Measurements from ENCODE around the gene MEX3D. TPM values are rescaled to one million over a fixed set of nuclear protein-coding genes. Genes with fewer than 3 reads are reported as not detected.

The MEX3D gene
- polyA plus RNA-seq, 2 donors: 2.8 to 8.4 TPM

DNA sequence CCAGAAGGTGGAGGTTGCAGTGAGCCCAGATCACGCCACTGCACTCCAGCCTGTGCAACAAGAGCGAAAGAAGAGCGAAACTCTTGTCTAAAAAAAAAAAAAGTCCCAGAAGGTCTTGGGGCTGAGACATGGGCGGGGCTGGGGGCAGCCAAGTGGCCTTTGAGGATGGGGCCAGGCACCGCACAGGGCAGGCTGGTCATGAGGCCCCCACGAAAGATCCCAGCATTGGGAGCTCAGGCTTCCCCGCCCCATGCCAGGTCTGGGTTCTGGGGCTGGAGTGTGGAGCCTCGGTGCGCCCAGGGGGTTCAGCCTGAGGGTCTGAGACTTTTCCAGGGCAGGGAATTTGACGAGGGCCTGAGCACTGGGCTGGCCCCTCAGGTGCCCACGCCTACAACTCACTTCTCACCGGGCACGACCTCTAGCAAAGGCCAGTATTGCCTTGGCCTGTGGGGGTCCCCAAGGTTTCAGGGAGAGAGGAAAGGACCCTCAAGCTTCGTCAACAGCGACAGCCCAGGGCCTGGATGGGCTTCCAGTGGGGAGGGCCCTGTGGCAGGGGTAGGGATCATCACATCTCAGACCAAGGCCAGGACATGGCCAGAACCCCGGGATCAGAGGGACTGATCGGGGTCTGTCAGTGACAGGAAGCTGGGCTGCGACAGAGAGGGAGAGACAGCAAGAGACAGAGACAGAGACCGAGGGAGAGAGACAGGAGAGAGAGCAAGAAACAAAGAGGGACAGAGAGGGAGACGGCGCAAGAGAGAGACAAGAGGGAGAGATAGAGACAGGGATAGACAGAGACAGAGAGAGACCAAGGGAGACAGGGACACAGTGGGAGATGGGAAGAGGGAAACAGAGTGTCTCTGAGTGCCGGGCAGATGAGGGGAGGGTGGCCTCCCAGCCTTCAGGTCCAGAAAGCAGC, 7.5 kb upstream of the MEX3D start:
- H3K4me3 ChIP-seq (ENCODE audit: low read depth in 1 of 2, low read length in 2 of 2): no peak overlapping the region
- H3K36me3 ChIP-seq (ENCODE audit: control insufficient read depth in 2 of 2, insufficient read depth in 2 of 2, low read length in 1 of 2): peaks cover 6 to 34% of the 10 kb centered on the region in 2 donors
- H3K27ac ChIP-seq (ENCODE audit: low read depth in 2 of 2, low read length in 1 of 2): no peak overlapping the region
- no peaks in the 10 kb centered on the region for H3K4me1 ChIP-seq (ENCODE audit: control insufficient read depth in 2 of 2, insufficient read depth in 2 of 2, low read length in 1 of 2)
- no peaks in the 10 kb centered on the region for H3K9me3 ChIP-seq (ENCODE audit: control insufficient read depth in 2 of 2, insufficient read depth in 1 of 2, low read depth in 1 of 2, low read length in 1 of 2)
- no peaks in the 10 kb centered on the region for H3K27me3 ChIP-seq (ENCODE audit: control insufficient read depth in 1 of 2, insufficient read depth in 2 of 2, low read length in 2 of 2)
- 82 to 86% methylated on average over 22 of the region's 22 CpGs for WGBS, 2 donors

DNA sequence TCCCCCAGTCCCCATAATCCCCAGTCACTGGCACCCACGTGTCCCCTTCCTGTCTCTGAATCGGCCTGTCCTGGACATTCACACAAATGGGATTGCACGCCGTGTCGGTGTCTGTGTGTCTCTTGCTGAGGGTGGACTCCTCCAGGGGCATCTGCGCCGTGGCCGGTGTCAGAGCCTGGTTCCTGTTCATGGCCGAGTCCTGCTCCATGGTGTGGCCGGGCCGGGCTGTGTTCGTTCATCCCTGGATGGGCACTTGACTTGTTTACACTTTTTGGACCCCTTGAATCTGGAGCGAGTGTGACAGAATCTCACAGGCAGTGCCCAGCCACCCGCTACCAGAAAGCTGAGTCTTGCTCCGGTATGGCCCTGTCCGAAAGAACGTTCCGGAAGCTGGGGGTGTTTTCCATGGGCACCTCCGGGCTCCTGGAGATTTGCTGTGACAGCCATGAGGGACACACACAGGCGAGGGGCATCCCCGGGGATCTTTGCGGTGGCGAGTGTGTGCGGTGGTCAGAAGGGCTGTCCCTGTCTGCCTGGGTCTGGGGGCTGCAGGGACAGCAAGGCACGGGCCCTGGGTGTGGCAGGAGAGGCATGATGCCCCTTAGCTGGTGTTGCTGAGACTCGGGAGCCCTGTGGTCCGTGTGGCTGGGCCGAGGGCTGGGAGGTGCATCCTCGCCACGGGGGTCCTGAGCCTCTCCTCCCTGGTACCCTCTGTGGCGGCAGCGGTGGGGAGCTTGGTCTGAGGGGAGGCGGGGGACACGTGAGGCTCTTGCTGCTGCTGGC, 6.4 kb upstream of the MEX3D start:
- 86 to 90% methylated on average over 34 of the region's 34 CpGs for WGBS, 2 donors
- Histone ChIP-seq H3K36me3 (ENCODE audit: control insufficient read depth in 2 of 2, insufficient read depth in 2 of 2, low read length in 1 of 2) (peaks cover 6 to 28% of the 10 kb centered on the region in 2 donors), H3K9me3 (ENCODE audit: control insufficient read depth in 2 of 2, insufficient read depth in 1 of 2, low read depth in 1 of 2, low read length in 1 of 2) (no peaks in the 10 kb centered on the region), H3K4me1 (ENCODE audit: control insufficient read depth in 2 of 2, insufficient read depth in 2 of 2, low read length in 1 of 2) (no peaks in the 10 kb centered on the region), H3K27me3 (ENCODE audit: control insufficient read depth in 1 of 2, insufficient read depth in 2 of 2, low read length in 2 of 2) (no peaks in the 10 kb centered on the region), H3K4me3 (ENCODE audit: low read depth in 1 of 2, low read length in 2 of 2) (no peak overlapping the region), H3K27ac (ENCODE audit: low read depth in 2 of 2, low read length in 1 of 2) (no peak overlapping the region)

DNA sequence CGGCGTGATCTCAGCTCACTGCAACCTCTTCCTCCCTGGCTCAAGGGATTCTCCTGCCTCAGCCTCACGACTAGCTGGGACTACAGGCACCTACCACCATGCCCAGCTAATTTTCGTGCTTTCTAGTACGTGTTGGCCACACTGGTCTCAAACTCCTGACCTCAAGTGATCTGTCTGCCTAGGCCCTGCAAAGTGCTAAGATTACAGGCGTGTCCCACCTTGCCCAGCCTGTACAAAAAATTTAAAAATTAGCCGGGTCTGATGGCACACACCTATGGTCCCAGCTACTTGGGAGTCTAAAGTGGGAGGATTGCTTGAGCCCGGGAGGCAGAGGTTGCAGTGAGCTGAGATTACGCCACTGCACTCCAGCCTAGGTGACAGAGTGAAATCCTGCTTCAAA, 4.7 kb upstream of the MEX3D start:
- Histone ChIP-seq H3K36me3 (ENCODE audit: control insufficient read depth in 2 of 2, insufficient read depth in 2 of 2, low read length in 1 of 2) (peaks cover 6 to 13% of the 10 kb centered on the region in 2 donors), H3K27me3 (ENCODE audit: control insufficient read depth in 1 of 2, insufficient read depth in 2 of 2, low read length in 2 of 2) (no peaks in the 10 kb centered on the region), H3K9me3 (ENCODE audit: control insufficient read depth in 2 of 2, insufficient read depth in 1 of 2, low read depth in 1 of 2, low read length in 1 of 2) (no peaks in the 10 kb centered on the region), H3K4me1 (ENCODE audit: control insufficient read depth in 2 of 2, insufficient read depth in 2 of 2, low read length in 1 of 2) (no peaks in the 10 kb centered on the region), H3K4me3 (ENCODE audit: low read depth in 1 of 2, low read length in 2 of 2) (no peak overlapping the region), H3K27ac (ENCODE audit: low read depth in 2 of 2, low read length in 1 of 2) (no peak overlapping the region)
- WGBS, 2 donors: 77 to 80% methylated on average over 9 of the region's 9 CpGs

GRCh38 chr19:1571358-1571757, 3.2 kb upstream of the MEX3D start:
- 89 to 92% methylated on average over 12 of the region's 12 CpGs for WGBS, 2 donors
- no peaks in the 10 kb centered on the region for H3K9me3 ChIP-seq (ENCODE audit: control insufficient read depth in 2 of 2, insufficient read depth in 1 of 2, low read depth in 1 of 2, low read length in 1 of 2)
- no peaks in the 10 kb centered on the region for H3K4me1 ChIP-seq (ENCODE audit: control insufficient read depth in 2 of 2, insufficient read depth in 2 of 2, low read length in 1 of 2)
- no peak overlapping the region for H3K4me3 ChIP-seq (ENCODE audit: low read depth in 1 of 2, low read length in 2 of 2)
- no peaks in the 10 kb centered on the region for H3K36me3 ChIP-seq (ENCODE audit: control insufficient read depth in 2 of 2, insufficient read depth in 2 of 2, low read length in 1 of 2)
- H3K27me3 ChIP-seq (ENCODE audit: control insufficient read depth in 1 of 2, insufficient read depth in 2 of 2, low read length in 2 of 2): no peaks in the 10 kb centered on the region
- no peak overlapping the region for H3K27ac ChIP-seq (ENCODE audit: low read depth in 2 of 2, low read length in 1 of 2)

GRCh38 chr19:1570836-1571235, 2.7 kb upstream of the MEX3D start:
- no peaks in the 10 kb centered on the region for H3K27me3 ChIP-seq (ENCODE audit: control insufficient read depth in 1 of 2, insufficient read depth in 2 of 2, low read length in 2 of 2)
- 96 to 97% methylated on average over 13 of the region's 13 CpGs for WGBS, 2 donors
- peaks cover 0 to 4% of the 10 kb centered on the region in 2 donors for H3K4me1 ChIP-seq (ENCODE audit: control insufficient read depth in 2 of 2, insufficient read depth in 2 of 2, low read length in 1 of 2)
- H3K36me3 ChIP-seq (ENCODE audit: control insufficient read depth in 2 of 2, insufficient read depth in 2 of 2, low read length in 1 of 2): no peaks in the 10 kb centered on the region
- H3K4me3 ChIP-seq (ENCODE audit: low read depth in 1 of 2, low read length in 2 of 2): no peak overlapping the region
- H3K9me3 ChIP-seq (ENCODE audit: control insufficient read depth in 2 of 2, insufficient read depth in 1 of 2, low read depth in 1 of 2, low read length in 1 of 2): no peaks in the 10 kb centered on the region
- H3K27ac ChIP-seq (ENCODE audit: low read depth in 2 of 2, low read length in 1 of 2): no peak overlapping the region

GRCh38 chr19:1569997-1570396, 1.9 kb upstream of the MEX3D start:
- Histone ChIP-seq H3K27ac (ENCODE audit: low read depth in 2 of 2, low read length in 1 of 2) (no peak overlapping the region), H3K27me3 (ENCODE audit: control insufficient read depth in 1 of 2, insufficient read depth in 2 of 2, low read length in 2 of 2) (no peaks in the 10 kb centered on the region), H3K36me3 (ENCODE audit: control insufficient read depth in 2 of 2, insufficient read depth in 2 of 2, low read length in 1 of 2) (no peaks in the 10 kb centered on the region), H3K4me3 (ENCODE audit: low read depth in 1 of 2, low read length in 2 of 2) (no peak overlapping the region), H3K4me1 (ENCODE audit: control insufficient read depth in 2 of 2, insufficient read depth in 2 of 2, low read length in 1 of 2) (peaks cover 0 to 6% of the 10 kb centered on the region in 2 donors), H3K9me3 (ENCODE audit: control insufficient read depth in 2 of 2, insufficient read depth in 1 of 2, low read depth in 1 of 2, low read length in 1 of 2) (no peaks in the 10 kb centered on the region)
- 75% methylated on average over 4 of the region's 4 CpGs for WGBS, 2 donors

GRCh38 chr19:1567848-1568227, 287 bp downstream of the MEX3D start:
- Histone ChIP-seq H3K9me3 (ENCODE audit: control insufficient read depth in 2 of 2, insufficient read depth in 1 of 2, low read depth in 1 of 2, low read length in 1 of 2) (no peaks in the 10 kb centered on the region), H3K27ac (ENCODE audit: low read depth in 2 of 2, low read length in 1 of 2) (peak overlapping the region in 1 of 2 donors; percentile 75), H3K27me3 (ENCODE audit: control insufficient read depth in 1 of 2, insufficient read depth in 2 of 2, low read length in 2 of 2) (no peaks in the 10 kb centered on the region), H3K4me3 (ENCODE audit: low read depth in 1 of 2, low read length in 2 of 2) (peak overlapping the region in 1 of 2 donors; percentile 65), H3K4me1 (ENCODE audit: control insufficient read depth in 2 of 2, insufficient read depth in 2 of 2, low read length in 1 of 2) (peaks cover 0 to 6% of the 10 kb centered on the region in 2 donors), H3K36me3 (ENCODE audit: control insufficient read depth in 2 of 2, insufficient read depth in 2 of 2, low read length in 1 of 2) (no peaks in the 10 kb centered on the region)
- WGBS, 2 donors: 1% methylated on average over 71 of the region's 73 CpGs; no CpG with 5 or more reads in 1 of the 2 donors

DNA sequence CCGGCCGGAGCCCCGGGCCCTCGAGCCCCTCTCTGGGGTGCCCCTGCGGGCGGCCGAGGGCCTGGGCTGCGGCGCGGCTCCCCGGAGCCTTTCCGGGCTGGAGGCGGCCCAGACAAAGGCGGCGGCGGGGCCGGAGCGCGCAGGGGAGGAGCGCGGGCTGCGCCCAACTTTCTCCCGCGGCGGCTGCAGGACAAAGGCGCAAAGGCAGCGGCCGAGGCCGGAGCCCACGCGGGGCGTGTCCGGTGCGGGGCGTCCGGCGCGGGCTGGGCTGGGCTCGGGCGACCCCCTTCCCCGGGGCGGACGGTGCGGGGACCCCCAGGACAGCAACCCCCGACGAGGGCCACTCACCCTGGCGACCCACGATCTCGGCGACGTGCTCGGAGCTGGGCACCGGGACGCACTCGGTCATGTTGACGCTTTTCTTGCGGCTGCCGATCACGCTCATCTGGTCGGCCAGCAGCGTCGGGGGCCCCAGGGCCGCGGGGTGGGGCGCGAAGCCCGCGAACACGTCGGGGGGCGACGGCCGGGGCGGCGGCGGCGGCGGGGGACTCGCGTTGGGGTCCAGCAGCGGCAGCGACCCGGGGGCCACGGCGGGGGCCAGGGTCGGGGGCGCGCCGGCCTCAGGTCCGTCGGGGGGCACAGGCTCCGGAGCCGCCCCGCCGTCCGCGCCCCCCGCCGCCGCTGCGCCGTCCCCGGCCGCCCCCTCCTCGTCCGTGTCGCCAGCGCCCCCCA, 843 bp downstream of the MEX3D start:
- H3K4me3 ChIP-seq (ENCODE audit: low read depth in 1 of 2, low read length in 2 of 2): peak overlapping the region; percentile 64 to 65

DNA sequence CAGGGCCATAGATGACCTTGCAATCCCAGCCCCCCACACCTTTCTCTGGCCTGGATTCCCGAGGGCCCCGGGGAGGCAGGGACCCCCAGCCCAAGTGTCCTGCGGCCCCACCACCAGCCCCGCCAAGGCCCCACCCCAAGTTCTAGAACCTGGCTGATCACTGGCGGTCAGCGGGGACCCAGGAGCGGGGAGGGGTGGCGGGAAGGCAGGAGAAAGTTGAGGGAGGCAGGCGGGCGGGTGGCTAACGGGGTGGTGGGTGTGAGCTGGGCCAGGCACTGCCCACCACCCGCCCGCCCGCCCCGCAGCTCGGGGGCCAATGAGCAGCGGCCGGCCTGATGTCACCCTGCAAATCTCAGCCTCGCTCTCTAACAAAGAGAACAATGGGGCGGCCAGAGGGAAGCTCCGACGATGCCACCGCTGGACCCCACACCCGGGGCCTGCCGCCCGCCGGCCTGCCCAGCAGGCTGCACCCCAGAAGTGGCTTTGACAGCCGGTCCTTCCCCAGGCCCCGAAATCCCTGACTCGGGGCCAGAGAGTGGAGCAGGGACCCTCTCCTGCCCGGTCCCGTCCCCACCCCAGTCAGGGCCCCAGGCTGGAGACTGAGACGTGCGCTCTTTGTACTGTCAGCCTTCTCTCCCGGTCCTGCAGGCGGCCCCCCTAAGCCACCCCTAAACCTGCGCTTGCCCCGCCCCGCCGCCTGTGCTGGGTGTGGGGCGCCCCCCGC, 1.6 kb downstream of the MEX3D start:
- no peaks in the 10 kb centered on the region for H3K9me3 ChIP-seq (ENCODE audit: control insufficient read depth in 2 of 2, insufficient read depth in 1 of 2, low read depth in 1 of 2, low read length in 1 of 2)
- peak overlapping the region; percentile 64 to 65 for H3K4me3 ChIP-seq (ENCODE audit: low read depth in 1 of 2, low read length in 2 of 2)
- peaks cover 0 to 6% of the 10 kb centered on the region in 2 donors for H3K4me1 ChIP-seq (ENCODE audit: control insufficient read depth in 2 of 2, insufficient read depth in 2 of 2, low read length in 1 of 2)
- no peaks in the 10 kb centered on the region for H3K27me3 ChIP-seq (ENCODE audit: control insufficient read depth in 1 of 2, insufficient read depth in 2 of 2, low read length in 2 of 2)
- 9 to 16% methylated on average over 13 to 42 of the region's 42 CpGs for WGBS, 2 donors
- no peaks in the 10 kb centered on the region for H3K36me3 ChIP-seq (ENCODE audit: control insufficient read depth in 2 of 2, insufficient read depth in 2 of 2, low read length in 1 of 2)
- H3K27ac ChIP-seq (ENCODE audit: low read depth in 2 of 2, low read length in 1 of 2): peak overlapping the region; percentile 75 to 86

More for the DNA sequence above, 843 bp downstream of the MEX3D start:
- Histone ChIP-seq H3K27ac (ENCODE audit: low read depth in 2 of 2, low read length in 1 of 2) (peak overlapping the region; percentile 75 to 86), H3K4me1 (ENCODE audit: control insufficient read depth in 2 of 2, insufficient read depth in 2 of 2, low read length in 1 of 2) (peaks cover 0 to 6% of the 10 kb centered on the region in 2 donors), H3K9me3 (ENCODE audit: control insufficient read depth in 2 of 2, insufficient read depth in 1 of 2, low read depth in 1 of 2, low read length in 1 of 2) (no peaks in the 10 kb centered on the region), H3K36me3 (ENCODE audit: control insufficient read depth in 2 of 2, insufficient read depth in 2 of 2, low read length in 1 of 2) (no peaks in the 10 kb centered on the region), H3K27me3 (ENCODE audit: control insufficient read depth in 1 of 2, insufficient read depth in 2 of 2, low read length in 2 of 2) (no peaks in the 10 kb centered on the region)
- WGBS, 2 donors: 1% methylated on average over 65 to 108 of the region's 108 CpGs

Measured in esophagus (tissue), 2 donors.